PFSK-1 (cell line): ENCODE data around the gene LRRC15.

ENCODE experiments used
- POLR2AphosphoS5 ChIP-seq: IDR thresholded peaks from 2 replicates; pipeline ENCODE4 v1.6.1; 2012; ENCODE audit warnings: low read depth, mild to moderate bottlenecking, control low read depth, low read length, moderate library complexity
- REST ChIP-seq, 2 experiments: IDR thresholded peaks; 2 replicates each; pipeline versions ENCODE4 v1.6.1 to v1.8.0; 2011 to 2012; ENCODE audit warnings: low read depth in 2 of 2, low read length in 2 of 2, control low read depth in 1 of 2, inconsistent platforms in 1 of 2, mild to moderate bottlenecking in 1 of 2, moderate library complexity in 1 of 2; ENCODE audit not compliant: insufficient read depth in 1 of 2
- SIN3A ChIP-seq: IDR thresholded peaks from 2 replicates; pipeline ENCODE4 v1.6.1; 2012; ENCODE audit warnings: mild to moderate bottlenecking, low read length, moderate library complexity, borderline replicate concordance; ENCODE audit not compliant: insufficient read depth
- TAF1 ChIP-seq: IDR thresholded peaks from 2 replicates; pipeline ENCODE4 v1.6.1; 2012; ENCODE audit warnings: low read length, control low read depth, borderline replicate concordance; ENCODE audit not compliant: insufficient read depth

- TF ChIP-seq TAF1 (no peak), SIN3A (no peak), POLR2AphosphoS5 (no peak), REST (IDR thresholded peaks at IDR 0.05; ENCODE audit: insufficient read depth in 1 of 2, low read depth in 2 of 2, low read length in 2 of 2) (no peak)
Observed at GRCh38 chr3:194307849-194308248, 61.7 kb downstream of the LRRC15 start.
